NCI-H2171 treated with DMSO at 0.1 percent for 48 hours (cell line): Measurements from ENCODE around the gene SRRM2.

Experiments used
- DNase-seq: peaks from one replicate; lab custom pipeline; 2025; lab: John Stamatoyannopoulos, UW

The SRRM2 gene

DNA sequence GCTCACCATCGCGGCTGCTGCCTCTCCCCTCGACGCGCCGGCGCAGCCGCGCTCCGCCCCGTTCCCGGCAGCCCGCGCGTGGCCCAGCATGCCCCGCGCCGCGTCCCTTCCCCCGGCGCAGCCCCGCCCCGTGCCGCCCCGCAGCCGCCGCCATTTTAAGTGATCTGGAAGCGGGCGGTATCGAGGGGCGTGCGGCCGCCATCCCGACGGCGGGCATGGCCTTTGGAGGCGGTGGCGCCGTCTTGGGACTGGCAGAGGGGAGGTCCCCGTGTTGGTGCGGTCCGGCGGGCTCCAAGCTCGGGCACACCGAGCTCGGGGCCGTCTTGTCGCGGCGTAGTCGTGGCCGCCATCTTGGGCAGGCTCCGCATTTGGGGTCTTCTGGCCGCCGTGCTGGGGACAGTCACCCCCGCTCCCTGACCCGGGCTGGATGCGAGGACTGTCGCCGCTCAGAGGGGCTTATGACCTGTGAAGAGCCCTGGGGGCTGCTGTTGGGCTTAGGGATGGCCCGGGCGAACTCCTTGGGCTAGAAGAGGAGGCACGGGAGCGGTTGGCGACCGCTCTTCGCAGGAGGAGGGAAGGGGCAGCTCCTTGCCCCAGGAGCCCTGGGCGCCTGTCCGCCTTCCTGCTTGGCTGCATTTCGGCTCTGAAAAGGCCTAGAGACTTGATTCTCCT is 24.9 kb downstream of the SRRM2 start, which contains the start of gene ELOB:
Gene ELOB (minus strand): TSS at position 50 of the 672 bp plus-strand sequence. CDS start 41 bp downstream, at position 9.
- DNase-seq, result peak; percentile 79

DNA sequence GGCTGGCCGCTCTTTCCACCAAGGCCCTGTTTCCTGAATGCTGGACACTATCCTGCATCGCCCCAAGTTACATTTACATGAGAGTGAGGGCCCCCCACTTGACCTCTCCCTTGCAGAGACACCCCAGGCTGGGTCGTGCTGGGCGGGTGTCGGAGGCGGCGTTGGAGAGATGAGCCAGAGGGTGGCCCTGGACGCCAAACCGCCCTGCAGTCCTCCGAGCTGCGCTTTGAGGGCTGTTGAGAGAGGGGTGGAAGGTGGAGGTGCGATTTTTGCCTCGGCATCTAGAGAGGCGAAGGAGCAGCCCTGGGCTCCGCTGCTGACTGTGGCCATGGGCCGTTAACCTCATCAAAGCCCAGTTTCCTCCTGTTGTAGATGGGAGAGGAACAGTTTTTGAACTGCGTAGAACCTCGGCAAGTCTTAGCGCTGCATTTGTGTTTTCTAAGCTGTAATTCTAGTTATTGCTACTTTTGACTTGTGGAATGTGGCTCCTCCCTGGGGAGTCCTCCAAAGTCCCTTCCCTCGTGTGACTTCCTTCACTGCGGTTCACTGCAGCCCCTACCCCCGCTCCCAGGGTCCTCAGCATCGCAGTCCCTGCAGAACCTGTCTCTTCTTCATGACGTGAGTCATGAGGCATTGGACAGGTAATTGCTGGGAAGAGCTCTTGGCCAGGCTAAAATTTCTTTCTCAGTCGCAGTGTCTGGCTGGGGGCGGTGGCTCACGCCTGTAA is 25.6 kb downstream of the SRRM2 start:
- DNase-seq, result no peak

DNA sequence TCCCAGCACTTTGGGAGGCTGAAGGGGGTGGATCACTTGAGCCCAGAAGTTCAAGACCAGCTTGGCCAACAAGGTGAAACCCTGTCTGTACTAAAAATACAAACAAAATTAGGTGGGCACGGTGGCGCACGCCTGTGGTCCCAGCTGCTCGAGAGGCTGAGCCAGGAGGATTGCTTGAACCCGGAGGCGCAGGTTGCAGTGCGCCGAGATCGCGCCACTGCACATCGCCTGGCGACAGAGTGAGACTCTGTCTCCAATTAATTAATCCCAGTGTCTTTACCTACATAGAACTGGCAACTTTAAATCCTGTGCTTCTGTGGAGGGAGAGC is 26.2 kb downstream of the SRRM2 start:
- DNase-seq, result no peak

DNA sequence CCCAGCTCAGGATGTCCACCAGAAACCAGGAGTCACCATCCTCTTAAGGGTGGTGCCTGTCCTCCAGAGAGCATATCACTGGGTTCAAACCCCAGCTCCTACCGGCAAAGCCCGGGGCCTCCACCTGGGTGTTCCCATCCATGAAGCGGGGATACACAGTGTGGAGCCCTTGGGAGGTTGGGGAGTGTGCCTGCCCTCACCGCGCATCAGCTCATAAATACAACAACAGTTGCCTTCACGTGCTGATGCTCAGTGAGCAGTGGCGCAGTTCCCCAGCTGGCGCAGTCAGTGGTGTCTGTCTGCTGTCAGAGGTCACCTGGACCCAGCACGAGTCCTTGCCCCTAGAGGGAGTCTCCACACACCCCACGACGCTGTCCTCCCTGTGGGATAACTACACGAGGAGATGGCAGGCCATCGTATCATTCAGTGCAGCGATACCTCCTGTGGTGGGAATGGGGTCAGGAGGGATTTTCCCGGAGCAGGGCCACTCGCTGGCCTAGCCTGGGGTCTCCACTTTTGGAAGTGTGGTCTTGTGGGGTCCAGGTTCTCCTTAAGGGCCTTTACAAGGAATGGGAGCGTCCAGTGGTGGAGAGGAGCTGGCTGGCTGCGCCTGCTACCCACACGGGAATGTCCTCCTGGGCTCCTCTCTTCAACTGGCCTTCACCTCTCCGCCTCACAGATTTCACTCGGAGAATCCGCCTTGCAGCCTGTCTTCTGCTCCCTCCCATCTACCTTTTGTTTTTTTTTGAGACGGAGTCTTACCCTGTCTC is 26.9 kb downstream of the SRRM2 start:
- no peak for DNase-seq

DNA sequence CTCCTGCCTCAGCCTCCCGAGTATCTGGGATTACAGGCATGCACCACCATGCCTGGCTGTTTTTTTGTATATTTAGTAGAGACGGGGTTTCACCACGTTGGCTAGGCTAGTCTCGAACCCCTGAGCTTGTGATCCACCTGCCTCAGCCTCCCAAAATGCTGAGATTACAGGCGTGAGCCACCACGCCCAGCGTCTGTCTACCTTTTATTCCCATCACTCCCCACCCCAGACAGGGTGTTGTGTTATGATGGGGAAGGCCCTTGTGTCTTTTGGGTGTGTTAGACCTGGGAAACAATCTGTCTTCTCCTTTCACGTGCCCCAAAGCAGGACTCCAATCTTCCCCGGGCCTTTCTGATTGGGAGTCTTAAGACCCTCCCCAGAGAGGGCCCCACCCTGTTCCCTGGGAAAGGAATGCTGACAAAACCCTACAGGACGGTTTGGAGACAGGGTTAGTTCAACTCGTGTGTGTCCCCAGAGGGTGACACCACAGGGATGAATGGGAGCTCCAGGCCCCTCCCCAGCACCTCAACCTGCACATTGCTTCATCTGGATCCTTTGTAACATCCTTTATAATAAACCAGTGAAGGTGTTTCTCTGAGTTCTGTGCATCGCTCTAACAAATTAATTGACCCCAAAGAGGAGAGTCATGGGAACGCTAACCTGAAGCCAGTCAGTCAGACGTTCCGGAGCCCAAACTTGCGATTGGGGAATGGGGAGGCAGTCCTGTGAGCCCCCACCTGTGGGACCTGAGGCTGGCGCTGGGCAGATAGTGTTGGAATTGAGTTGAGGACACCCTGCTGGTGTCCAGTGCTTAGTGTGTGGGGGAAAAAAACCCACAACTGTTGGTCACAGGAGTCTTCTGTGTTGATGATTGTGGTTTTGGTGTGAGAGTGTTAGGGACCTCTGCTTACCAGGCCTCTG is 27.8 kb downstream of the SRRM2 start:
- no peak for DNase-seq

DNA sequence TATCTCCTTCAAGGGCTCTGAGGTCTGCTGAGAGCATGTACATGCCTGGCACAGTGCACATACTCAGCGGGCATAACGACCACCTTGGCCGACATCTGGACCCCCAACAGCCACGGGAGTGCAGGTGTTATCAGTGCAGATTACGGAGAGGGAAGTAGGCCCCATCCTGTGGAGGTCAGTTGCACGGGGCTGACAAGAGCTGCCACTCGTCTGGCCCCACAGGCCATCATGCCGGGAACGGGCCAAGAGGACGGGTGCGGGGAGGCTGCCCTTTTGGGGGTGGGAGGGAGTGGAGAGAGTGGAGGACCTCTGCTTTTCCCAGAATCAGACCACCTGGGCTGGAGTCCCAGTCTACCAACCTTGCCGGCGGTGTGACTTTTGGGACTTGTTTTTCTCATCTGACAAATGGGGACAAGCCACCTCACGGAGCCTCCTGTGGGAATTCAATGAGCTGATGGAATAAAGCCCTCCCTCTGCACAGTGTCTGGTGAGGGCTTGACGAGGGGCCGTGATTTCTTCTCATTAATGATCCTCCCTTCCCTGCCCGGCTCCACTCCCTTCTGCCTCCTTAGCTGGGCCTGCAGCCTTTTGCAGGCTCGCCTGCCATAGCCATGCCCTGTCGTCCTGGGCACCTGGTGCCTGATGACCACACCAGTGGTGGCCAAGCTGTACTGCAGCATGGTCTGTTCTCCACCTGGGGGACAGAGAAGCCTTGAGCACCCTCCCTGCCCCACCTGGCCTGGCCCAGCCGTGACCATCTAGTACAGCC is 30.3 kb downstream of the SRRM2 start:
- DNase-seq, result no peak

DNA sequence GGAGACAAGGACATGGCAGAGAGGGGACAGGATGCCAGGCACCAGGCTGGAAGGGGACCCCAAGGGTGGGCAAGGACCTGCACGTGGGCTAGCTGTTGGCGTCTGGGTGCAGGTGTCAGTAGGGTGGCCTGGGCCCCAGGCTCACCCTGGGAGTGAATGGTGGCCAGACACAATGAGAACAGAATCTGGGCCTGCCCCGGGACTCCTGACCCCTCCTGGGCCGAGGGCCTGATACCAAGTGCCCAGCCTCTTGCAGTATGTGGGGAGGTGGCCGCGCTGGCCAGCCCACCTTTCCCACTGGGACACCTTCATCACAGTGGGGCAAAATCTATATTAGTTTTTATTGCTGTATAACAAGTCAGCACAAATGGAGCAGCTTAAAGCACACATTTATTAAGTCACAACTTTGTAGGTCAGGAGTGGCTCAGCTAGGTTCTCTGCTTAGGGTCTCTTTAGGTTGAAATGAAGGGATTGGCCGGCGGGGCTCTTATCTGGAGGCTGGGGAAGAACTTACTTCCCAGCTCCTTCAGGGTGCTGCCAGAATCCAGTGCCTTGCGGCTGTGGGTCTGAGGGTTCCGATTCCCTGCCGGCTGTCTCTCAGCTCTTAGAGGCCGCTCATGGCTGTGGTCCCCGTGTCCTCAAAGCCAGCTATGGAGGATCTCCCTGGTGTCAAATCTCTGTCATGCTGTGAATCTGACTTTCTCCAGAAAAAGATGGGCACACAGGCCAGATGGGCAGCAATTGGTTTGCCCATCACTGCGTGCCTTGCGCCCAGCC is 31.3 kb downstream of the SRRM2 start:
- no peak for DNase-seq

DNA sequence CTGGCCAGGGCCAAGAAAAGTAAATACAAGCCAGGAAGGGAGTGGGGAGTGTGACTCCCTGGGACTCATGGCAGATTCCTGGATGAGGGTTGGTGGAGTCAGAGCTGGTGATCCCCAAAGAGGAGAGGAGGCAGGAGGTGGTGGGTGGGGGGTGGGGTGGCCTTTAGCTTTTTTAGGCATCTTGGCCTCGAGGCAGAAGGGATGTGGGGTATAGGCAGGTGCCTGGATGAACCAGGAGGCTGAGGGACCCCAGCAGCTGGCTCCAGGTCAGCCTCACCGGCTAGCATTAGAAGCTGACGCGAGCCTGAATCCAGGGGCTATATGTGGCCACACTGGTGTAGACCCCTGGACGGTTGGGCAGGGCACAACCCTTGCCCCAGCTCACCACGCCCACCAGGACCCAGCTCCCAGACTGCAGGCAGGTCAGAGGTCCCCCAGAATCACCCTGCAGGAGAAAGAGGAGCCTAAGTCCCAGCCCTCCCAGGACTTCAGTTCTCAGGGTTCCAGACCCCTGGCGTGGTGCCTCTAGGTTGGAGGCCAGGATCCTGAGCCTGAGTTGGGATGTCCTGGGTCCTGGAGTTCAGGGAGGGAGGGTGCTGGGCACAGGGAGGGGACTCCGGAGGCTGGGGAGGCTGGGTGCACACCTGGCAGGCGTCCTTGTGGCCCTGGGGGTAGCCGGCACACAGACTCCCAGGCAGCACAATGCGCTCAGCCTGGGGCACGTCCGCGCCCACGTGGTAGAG is 32.1 kb downstream of the SRRM2 start:
- no peak for DNase-seq

DNA sequence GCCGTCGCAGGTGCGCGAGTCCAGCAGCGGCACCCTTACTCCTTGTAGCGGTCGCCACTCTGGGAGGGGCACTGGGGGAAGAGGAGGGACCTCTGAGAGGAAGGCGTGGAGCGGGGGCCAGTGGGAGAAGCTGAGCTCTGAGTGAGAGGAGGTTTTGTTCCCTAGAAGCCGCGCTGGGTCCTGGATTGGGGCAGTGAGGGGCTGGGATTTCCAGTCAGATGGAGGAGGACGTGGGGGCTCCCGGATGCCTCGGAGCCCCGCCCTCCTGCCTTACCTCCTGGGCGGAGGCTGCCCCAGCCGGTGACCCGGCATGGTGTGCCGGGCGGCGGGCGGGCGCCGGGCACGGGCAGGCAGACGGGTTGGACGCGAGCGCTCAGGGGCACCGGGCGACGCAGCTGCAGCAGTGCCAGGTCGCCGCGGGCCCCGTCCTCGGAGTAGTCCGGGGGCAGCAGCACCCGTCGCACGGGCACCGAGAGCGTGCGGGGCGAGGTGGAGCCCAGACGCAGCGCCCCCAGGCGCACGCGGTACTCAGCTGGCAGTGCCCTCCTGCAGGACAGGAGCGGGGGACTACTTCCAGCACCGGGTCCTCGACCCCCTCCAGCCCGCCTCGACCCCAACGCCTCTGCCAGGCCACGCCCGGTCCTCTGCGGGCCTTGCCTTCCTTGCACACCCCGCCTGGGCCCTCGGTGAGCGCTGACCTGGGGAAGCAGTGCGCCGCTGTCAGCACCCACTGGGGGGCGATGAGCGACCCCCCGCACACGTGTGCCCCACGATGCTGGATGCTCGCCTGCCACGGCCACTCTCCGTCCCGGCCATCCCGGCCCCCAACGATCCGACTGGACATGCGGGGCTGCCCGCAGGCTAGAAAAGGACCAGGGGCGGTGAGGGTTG is 32.9 kb downstream of the SRRM2 start:
- DNase-seq, result no peak

DNA sequence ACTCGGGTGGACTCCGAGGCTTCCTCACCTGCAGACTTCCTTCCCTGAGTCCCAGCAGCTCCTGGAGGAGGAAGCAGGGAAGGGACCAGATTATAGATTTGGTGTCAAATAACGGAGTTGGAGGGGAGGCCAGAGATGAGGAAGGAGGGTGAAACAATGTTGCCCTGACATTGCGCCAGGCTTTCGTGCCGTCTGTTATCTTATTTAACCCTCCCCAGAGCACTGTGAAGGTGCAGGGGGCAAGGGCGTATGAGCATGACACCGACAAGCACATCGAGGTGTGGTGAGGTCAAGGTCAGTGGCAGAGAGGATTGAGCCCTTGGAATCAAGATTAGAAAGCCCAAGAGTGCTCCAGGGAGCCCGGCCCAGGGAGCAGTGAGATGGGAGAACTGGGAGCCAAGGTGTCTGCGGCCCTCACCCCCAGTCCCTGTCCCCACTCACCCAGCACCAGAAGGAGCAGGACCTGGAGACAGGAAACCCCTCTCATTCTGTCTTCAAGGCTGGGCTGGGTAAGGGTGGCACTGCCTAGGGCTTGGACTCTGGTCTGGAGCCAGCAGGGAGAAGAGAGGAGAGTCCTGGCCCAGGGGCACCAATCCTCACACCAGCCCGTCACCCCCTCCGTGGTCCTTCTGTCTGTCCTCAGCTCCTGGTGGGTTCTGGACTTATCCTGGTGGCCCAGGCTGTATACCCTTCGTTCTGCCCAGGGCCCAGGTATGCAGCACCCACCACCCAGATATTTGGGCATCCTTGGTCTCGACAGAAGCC is 33.8 kb downstream of the SRRM2 start:
- peak; percentile 52 for DNase-seq

DNA sequence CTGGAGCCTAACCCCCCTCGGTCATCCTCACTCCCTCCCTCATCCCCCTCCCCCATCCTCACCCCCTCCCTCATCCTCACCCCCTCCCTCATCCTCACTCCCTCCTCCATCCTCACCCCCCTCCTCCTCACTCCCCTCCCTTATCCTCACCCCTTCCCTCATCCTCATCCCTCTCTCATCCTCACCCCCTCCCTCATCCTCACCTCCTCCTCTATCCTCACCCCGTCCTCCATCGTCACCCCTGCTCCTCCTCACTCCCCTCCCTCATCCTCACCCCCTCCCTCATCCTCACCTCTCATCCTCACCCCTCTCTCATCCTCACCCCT is 34.4 kb downstream of the SRRM2 start:
- no peak for DNase-seq

DNA sequence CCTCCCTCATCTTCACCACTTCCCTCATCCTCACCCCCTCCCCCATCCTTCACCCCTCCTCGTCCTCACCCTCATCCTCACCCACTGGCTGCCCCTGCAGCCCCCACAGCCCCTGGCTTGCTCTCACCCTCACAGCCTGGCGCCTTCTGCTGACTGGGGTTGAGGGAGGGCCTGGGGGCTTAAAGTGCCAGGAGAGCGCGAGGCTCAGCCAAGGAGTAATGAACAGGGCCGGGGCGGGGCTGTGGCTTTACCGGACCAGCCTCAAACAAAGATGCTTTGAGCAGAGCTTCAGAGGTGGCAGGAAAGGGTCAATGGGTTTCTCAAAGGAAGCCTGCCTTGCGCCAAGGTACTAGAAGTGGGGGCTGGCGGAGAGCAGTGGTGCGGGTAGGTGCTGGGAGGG is 35.0 kb downstream of the SRRM2 start, which contains the start of gene PRSS33:
Gene PRSS33 (minus strand): TSS at position 155 of the 400 bp plus-strand sequence. CDS start 1,013 bp downstream, outside the sequence.
- no peak for DNase-seq

DNA sequence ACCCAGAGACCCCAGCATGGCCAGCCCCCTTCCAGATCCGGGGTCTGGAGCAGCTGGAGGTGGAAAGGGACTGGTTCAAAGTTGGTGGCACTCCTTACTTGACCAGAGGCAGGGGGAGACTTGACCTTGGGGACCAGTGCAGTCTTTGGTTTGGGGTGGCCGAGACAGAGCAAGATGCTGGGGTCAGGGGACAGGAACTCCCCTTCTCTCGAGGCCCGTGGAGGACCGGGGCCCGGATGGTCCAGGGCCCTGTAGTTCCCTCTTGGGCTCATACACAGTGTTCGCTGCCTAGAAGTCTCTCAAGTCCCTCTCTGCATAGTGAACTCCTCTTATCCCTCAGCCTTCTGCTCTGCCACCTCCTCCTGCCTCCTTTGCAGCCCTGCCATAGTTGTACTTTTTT is 35.5 kb downstream of the SRRM2 start:
- DNase-seq, result no peak

DNA sequence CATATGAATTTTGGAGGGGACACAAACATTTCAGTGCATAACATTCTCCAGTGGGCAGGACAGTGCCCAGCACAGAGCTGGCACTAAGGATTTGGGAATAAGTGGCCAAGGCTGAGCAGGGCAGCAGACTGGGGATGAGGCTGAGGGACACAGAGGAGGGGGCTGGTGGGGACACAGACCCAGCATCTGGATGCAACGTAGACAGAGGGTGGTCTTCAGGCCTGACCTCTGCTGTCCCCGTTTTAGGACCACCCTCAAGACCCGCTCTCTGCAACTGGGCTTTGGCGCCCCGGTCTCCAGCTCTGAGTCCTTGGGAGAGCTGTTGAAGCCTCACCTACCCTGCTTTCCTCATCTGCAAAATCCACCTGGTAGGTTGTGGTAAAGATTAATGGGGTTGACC is 38.2 kb downstream of the SRRM2 start:
- no peak for DNase-seq

DNA sequence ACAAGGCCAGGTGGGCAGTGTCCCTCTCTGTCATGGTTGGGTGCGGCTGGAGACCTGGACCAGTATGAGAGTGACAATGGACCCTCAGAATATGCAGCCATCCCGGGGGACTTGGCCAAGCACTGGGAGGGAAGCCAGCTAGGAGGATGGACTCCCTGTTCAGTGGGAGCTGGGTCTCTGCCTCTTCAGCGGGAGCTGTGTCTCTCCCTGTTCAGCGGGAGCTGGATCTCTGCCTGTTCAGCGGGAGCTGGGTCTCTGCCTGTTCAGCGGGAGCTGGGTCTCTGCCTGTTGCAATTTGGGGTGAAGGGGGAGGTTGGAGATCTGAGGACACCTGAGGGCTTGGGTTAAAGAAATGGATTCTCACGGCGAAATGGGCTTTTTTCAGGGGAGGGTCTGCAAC is 38.7 kb downstream of the SRRM2 start:
- DNase-seq, result no peak

DNA sequence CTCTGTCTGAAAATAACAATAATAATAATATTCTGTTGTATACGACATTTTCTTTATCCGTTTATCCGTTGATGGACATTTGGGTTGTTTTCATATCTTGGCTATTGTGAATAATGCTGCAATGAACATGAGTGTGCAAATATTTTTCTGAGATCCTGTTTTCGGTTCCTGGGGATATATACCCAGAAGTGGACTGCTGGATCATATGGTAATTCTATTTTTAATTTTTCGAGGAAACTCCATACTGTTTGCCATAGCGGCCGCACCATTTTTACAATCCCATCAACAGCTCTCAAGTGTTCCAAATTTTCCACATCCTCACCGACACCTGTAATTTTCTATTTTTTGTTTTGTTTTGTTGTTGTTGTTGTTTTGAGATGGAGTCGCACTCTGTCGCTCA is 40.5 kb downstream of the SRRM2 start:
- no peak for DNase-seq

DNA sequence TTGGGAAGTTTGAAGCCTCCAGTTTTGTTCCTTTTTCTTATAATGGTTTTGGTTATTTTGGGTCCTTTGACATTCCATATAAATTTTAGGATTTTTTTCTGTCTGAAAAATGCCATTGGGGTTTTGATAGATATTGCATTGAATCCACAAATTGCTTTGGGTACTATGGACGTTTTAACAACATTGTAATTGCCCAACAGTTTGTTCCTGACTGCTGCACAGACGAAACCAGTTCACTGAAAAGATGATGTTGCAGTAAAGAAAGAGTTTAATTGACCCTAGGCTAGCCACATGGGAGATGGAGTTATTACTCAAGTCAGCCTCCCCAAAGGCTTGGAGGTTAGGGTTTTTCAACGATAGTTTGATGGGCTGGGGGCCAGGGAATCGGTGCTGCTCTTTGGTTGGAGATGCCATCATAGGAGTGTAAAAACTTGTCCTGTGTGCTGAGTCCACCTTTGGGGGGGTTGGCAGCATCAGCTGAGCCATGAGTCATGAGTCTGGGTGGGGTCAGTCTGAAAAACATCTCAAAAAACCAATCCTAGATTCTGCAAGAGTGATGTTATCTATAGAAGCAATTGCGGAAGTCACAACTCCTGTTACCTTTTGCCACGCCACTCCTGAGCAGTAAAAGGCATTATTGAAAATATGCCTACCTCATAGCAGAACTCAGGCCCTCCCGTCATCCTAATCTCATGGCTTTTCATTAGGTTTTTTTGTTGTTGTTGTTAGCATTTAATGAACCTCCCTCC is 43.1 kb downstream of the SRRM2 start:
- DNase-seq, result no peak
